Stimulated activated CD4-positive, alpha-beta T cell treated with anti-CD3 and anti-CD28 coated beads, TNF-alpha, amount 100 ng/mL, for 48 hours (primary cell): Measurements from ENCODE around the gene FAM227A.
"Not testable (repeated sequence)": the region's sequence is repeated elsewhere in the genome, so short reads cannot be mapped to it uniquely, and the experiment has no call there.

Experiments used
- DNase-seq, 3 donors: peaks; one replicate each; pipeline ENCODE4 v3.0.0-alpha.2; 2020; ENCODE audit warnings: low read depth in 3 of 3

FAM227A gene

DNA sequence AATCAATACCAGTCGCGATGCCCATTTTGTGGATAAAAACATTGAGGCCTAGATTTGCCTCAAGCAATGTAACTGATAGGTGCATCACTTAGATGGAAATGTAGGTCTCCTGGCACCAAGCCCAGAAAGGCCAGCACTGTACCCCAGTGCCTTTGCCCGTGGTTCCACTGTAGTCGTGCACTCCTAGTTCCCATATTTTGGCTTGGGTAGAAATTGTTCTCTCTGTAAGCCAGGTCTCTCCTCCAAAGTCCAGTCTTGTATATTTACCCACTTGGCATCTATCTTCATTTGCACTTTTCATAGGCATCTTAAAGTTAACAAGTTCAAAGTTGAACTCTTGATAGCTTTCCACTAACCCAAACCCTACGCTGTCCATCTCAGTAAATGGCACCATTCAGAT lies 44.6 kb downstream of the FAM227A start:
- no peak for DNase-seq

DNA sequence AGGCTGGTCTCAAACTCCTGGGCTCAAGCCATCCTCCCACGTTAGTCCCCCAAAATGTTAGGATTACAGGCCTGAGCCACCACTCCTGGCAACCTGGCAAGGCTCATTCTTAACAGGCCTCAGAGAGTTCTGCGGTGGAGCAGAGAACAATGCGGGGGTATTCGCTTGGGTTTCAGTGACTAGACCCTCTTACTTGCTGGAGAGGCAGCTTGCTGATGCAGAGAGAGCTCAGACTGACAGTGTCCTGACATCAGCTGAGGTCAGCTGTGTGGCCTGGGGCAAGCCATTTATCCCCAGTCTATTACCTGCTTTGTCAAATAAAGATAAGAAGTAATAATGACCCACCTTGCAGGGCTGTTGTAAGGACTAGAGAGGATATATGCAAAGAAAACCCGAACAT lies 46.0 kb downstream of the FAM227A start:
- DNase-seq, result no peak

DNA sequence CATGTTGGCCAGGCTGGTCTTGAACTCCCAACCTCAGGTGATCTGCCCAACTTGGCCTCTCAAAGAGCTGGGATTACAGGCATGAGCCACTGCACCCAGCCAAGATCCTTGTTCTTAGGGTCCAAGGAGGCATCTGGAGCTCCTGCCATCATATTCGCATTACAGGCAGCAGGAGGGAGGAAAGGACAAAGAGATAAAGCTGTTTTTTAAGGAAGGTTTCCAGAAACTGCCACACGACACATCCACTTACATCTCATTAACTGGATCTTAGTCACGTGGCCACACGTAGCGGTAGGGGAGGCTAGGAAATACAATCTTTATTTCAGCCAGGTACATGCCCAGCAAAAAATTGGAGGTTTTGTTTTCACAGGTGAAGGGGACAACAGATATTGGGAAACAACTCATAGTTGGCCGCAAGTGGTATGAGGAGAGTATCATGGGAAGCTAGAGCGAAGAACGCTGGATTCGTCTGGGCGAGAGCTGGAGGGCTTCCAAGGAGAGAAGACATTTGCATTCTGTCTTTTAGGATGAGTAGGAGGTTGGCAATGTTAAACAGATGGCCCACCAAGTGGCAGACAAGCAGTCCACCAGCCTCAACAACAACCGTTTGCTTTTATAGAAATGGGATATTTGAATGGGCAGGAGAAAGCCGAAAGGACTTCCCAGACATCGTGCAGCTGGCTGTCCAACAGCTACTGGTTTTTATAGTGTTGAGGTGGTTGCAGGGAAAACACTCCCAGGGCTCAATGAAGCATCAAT lies 47.0 kb downstream of the FAM227A start:
- no peak for DNase-seq

DNA sequence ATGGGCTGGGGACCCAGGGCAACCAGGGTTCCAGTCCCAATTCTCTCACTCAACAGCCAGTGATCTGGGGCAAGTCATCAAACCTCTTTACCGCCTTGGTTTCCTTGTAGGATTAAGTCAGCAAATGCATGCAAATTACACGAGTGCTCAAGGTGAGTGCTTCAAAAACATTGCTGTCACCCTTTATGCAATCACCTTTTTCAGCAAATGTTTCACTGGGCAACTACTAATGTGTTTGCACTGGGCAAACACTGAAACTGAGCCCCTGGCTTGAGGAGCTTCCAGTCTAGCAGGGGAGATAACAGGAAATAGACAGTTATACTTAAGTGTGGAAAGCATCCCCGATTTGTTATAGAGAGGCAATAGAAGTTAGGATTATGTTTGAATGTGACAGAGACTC lies 48.5 kb downstream of the FAM227A start:
- DNase-seq, result no peak

DNA sequence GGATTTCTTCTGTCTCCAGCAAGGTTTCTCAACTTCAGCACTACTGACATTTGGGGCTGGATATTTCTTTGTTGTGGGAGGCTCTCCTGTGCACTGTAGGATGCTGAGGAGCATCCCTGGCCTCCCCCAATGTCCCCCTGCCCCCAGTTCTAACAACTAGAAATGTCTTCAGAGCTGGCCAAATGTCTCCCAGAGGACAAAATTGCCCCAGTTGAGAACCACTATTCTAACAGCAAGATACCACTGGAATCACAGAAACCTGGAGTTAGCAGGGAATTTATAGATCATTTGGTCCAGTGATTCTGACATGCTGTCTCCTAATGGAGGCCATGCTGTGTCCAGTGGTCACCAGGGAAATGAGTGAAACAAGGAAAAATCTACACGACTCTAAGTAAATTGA lies 54.0 kb downstream of the FAM227A start:
- DNase-seq, result no peak

DNA sequence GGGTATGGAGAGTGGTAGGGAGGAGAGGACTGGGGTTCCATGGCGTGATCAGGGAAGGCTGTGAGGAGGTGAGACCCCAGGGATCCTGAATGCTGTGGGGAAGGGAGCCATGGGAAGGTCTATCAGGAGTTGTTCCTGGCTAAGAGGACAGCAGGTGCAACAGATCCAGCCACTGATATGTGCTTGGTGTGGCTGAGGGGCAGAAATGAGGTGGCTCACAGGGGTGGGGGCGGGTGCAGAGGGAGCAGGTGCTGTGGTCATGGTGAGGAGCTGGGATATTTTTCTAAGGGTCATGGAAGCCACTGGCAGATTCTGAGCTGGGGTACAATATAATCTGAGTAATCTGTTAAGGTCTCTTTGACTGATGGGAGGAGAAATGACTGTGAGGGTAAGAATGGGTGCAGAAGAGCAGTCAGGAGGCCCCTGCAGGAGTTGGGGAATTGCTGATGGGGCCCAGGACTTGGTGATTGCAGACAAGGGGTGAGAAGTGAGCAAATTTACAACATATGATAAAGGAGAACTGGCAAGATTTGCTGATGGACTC lies 54.9 kb downstream of the FAM227A start:
- DNase-seq, result no peak

DNA sequence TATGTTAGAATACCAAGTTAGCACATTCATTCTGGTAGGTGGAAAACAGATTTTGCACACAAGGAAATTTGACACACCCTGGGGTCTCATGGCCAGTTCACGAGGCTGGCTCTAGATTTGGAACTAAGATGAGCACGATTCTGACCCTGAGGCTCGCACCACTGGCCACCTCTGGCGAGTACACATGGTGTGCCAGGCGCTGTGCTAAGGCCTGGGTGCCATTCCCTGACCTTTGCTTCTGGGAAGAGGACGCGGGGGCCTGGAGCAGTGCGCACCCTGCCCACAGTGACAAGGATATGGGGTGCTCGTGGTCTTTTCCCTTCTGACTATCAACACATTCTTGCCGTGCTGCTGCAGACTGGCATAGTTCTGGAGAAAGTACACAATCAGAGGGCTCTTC lies 56.7 kb downstream of the FAM227A start:
- no peak for DNase-seq

DNA sequence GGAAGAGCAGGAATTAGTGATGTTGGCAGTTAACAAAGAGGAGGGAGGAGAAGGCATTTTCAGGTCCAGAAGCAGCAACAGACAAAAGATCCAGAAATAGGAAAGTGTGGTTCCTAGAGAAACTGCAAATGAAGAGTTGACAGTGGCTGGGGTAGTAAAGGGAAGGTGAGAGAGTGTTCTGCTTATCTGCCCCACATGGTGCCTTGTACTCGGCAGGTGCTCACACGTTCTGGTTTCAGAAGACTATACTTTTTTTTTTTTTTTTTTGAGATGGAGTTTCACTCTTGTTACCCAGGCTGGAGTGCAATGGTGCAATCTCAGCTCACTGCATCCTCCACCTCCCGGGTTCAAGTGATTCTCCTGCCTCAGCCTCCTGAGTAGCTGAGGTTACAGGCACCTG lies 73.3 kb downstream of the FAM227A start:
- not testable (repeated sequence) for DNase-seq

DNA sequence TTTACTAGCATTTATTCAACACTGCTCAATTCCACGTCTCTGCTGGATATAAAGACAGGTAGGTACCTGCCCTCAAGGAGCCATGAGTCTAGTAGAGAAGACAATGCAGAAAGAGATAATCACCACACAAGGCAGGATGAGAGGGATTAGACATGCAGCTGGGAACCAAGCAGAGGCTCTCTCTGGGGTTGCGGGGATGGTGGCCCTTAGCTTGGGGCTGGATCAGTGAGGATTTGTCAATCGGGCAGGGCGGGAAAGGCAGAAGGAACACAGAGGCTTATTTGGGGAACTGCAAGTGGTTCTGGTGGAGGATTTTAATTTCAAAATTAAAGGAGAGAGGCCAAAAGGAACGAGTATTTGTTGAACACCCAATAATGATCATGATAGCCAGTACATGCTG lies 77.7 kb downstream of the FAM227A start:
- DNase-seq, result no peak

DNA sequence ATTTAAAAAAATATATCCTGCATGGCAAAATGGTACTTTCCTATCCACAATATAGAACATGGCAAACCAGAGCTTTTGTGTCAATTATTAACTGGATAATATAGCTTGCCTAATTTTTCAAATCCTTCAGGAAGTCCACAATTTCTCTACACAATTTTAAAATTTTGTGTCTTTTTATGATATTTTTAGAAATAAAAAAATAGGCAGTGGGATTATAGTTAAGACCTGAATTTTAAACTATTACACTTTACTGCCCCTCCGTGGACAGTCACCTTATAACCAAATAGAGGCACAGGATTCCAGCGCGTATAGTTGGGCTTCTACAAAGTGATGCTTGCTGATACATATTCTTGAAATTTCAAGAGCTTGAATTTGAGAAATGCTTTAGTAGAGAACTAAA lies 84.1 kb downstream of the FAM227A start:
- DNase-seq, result peak in 1 of 3 donors; percentile 8

DNA sequence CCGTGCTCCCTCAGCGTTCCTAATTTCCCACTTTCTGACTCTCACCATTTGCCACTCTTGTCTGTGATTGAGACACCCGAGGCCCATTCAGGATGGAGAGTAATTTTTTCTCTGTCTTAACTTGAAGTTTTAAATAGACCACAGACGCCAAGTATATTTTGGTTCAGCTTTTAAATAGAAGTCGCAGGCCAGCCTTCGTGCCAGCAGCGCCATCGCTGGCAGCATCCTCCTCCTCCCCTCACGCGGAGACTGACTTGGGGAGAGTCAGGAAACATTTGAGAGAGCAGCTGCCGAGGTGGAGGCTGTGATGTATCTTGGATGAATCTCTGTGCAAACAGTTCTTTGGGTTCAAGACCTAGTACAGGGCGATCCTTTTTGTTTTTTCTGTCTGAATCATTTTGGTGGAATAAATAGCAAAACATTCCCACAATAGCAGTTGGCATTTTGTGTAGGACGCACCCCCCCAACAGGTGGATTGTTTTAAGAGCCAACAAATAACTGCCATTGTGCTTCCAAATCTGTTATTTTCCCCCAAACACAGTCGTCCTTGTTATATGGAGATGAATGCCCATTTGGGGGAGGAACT lies 85.3 kb downstream of the FAM227A start:
- peak in 2 of 3 donors; percentile 1 to 19 for DNase-seq

DNA sequence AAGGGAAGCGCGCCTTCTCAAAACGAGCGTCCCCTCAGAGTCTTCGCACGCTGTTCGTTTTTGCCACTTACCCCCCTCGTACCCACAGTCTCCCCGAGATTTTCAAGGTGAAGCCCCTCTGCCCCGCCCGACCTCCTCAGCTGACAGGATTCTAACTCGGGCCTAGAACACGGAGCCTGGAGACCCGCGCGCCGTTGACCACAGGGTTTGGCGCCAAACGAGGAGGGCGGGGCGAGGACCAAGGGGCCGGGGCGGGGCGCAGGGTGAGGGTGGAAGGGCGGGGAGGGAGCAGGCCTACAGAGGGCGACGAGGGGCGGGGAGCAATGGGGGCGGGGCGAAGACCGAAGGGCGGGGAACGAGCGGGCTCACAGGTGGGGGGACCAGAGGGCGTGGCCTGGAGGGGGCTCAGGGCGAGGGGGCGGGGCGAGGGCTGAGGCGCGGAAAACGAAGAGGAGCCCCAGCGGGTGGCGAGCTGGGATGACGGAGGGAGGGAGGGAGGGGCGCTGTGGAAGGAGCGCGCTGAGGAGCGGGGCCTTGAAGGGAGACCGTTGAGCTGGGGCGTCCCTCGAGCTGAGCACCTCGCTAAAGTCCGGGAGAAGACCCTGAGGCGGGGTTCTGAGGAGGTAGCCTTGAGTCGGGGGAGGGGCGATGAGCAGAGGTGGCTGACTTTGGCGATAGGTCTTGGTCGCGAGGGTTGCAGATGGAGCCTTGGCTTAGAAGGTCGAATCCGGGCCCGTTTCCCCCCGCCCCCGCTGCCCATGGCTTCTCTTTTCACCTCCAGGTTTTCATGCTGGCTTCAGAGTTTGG lies 86.0 kb downstream of the FAM227A start, which contains the start of gene DMC1:
Gene DMC1 (minus strand): TSS at position 212 of the 807 bp plus-strand sequence. CDS start 1,927 bp downstream, outside the sequence.
- DNase-seq, result peak; percentile 97 to 100 (median 98)

DNA sequence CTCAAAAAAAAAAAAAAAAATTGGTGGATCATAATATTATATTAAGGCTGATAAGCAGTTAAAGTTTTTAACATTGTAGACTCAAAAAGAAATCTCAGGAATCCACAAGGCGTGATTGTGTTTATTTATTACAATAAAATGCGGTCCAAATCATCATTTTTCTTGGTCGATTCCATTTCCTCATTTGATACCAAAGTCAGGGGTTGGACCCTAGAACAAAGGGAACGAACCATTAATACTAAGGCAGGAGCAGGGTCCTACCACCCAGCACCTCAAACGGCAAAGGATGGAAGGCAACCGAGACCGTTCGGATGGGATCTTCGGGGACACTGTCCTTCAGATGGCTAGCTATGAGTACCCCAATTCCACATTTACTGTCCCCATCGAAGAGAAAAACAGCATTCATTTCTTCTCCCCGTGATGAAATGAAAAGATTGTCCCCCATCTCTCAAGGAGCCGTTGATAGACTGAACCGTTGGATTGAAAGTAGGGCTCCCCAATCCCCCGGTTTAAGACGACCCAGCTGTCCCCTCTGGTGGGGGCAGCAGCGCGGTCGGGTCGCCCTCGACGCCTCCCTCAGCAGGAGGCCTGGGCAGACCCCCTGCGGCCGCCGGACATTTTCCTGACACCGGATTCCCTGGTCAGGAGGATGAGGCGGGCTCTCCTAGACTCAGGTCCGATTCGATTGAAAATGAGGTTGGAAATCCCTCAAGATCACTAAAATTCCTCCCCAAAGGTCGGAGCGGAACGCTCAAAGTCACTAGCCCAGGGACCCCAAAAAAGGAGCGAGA lies 86.8 kb downstream of the FAM227A start:
- peak in 1 of 3 donors; percentile 7 for DNase-seq

DNA sequence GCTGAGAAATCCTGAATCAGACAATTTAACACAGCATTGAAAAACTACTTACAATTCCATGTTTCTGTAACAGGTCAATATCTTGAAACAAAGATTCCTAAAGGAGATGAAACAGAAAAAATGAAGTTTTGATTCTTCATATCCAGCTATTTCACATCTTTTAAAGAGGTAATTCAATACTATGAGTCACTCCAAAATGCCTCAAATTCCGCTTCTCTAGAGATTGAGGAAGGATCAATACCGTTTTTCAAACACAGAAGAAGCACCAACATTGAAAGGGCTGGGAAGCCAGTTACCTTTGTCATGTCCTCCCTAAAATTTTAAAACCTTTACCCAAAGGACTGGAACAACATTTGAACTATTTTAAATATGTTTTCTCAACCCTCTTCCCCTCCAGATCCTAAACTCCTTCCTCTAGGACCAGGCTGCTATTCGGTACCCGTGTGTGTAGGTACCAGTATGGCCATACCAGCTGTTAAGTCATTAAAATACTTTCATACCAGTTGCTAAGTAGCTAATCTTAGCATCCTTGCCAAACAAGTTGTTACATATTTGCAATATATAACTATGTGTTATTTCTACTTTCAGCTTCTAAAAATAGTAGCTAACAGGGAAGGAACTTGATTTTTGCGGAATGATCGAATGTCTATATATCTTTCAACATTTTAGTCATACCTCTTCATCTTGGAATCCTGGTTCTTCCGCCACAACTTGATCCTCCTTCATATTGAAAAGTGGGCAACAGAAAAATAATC lies 88.5 kb downstream of the FAM227A start:
- no peak for DNase-seq

DNA sequence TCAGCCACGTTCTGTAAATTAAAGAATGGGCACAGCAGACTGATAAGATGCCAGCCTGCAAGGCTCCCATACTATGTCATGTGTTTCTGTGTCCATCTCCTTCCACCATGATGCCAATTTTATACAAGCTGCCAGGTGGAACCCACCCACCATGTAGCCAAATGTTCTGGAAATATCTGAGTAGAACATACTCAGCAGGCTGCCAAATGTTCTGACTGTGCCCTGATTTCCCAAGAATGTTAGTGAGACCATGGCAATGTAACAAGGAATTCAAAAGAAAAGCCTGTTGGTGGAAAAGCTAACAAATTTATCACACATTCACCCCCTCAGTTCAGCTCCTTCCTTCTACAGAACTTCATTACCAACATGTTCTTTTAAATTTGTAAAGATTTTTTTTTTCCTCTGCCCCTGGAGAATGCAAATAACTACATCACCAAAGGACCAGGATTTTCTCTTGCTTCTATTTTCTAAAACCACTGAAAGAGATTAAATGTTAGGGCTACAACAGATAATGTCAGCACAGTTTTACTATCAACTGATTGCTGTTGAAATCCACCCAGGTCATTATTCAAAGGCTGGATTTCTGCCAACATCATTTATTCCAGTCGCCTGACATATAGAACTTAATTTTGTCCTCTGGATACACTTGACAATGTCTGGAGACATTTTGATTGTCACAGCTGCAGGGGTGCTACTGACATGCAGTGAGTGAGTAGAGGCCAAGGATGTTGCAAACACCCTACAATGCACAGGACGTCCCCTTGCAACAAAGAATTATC lies 89.3 kb downstream of the FAM227A start:
- no peak for DNase-seq

DNA sequence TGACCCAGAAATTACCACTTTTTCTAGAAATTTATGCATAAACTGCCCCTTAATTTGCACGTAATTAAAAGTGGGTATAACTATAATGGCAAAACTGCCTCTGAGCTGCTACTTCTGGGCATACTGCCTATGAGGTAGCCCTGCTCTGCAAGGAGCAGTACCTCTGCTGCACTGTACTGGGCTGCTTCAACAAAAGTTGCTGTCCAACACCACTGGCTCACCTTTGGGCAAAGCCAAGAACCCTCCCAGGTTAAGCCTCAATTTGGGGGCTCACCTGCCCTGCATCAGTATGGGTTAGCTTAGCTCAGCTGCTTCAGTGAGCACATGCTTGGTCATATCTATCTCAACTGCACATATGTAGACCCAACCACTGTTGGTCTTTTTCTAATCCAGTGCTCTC lies 90.8 kb downstream of the FAM227A start:
- DNase-seq, result no peak

DNA sequence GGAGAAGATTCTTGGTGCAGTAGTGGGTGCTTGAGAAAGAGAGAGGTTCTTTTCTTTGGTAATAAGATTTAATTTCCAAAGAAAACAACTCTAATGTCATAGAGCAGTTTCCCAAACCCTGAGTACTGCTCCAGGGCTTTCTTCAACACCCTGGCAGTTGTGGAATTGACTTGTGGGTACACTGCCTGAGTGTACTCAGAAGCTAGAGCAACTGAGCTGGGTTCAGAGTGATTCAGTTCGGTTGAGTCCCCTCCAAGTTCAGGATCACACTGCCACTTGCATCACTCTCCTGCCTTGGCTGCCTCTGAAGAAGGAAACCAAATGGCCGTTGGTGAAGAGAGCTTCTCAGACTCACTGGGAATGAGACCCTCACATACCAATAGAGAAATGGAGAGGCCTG lies 91.5 kb downstream of the FAM227A start:
- DNase-seq, result no peak

DNA sequence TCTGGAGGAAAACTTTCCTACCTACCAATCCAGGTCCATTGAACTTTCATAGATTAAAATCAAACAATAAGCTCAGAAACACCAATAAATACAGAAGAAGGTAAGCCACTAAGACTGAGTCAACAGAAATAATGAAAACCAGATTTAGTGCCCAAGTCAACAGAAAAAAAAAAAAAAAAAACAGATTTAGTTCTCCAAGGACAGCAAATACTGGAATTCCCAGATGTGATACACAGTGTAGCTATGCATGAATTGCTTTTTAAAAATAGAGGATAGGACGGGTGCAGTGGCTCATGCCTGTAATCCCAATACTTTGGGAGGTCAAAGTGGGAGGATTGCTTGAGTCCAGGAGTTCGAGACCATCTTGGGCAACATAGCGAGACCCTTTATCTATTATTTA lies 101.9 kb downstream of the FAM227A start:
- no peak for DNase-seq

DNA sequence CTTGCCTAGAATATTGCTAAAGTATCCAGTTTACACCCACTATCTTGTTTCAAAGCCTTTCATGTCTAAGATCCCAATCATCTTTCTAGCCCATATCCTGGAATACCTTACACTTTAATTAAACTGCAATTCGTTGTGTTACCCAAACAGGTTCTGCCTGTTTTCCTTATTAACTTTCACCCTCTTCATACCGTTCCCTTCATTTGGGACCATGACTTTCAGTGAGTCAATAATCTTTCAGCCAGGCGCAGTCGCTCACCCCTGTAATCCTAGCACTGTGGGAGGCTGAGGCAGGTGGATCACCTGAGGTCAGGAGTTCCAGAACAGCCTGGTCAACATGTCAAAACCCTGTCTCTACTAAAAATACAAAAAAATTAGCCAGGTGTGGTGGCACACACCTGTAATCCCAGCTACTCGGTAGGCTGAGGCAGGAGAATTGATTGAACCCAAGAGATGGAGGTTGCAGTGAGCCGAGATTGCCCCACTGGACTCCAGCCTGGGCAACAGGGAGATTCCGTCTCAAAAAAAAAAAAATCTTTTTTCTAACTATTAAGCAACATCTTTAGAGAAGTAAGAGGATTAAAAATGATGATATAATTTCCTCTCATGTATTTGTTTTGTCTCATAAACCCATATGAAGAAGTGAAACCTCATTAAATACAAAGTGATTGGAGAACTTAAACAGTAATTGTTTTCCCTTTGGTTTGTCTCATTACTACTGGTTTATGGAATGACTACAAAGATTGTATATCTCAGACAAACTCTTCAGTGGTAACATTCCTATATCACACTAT lies 106.9 kb downstream of the FAM227A start:
- no peak for DNase-seq
